Caco-2 (cell line): ENCODE data around the gene FAM169A. TPM values are rescaled to one million over a fixed set of nuclear protein-coding genes. Genes with fewer than 3 reads are reported as not detected.

Experiments
- BruUV-seq: library from RNA; stranded (reverse); fragments of 400-500 nt; replicated peaks from 2 replicates; lab custom pipeline; 2021; lab: Mats Ljungman, UMichigan
- CTCF ChIA-PET: fragments of 300-600 bp; sonication (Branson Sonifier 250); formaldehyde crosslinking; loops from one replicate; lab custom pipeline; 2022; ENCODE audit warnings: antibody characterized with exemption; lab: Charles Lee
- POLR2A ChIA-PET: fragments of 300-600 bp; sonication (Branson Sonifier 250); formaldehyde crosslinking; loops from one replicate; lab custom pipeline; 2022; ENCODE audit warnings: antibody characterized with exemption; lab: Charles Lee
- DNase-seq, 2 experiments: peaks; one replicate each; pipeline versions ENCODE4 v3.0.0 to v3.0.0-alpha.2; 2020 to 2022
- H3K27me3 ChIP-seq: replicated peaks from 2 replicates; pipeline ENCODE4 v1.6.0; 2011; ENCODE audit warnings: low read length; ENCODE audit not compliant: control insufficient read depth, insufficient read depth
- H3K36me3 ChIP-seq: 2 replicates; pipeline ENCODE4 v1.5.1; 2011; ENCODE audit warnings: low read length; ENCODE audit not compliant: control insufficient read depth, insufficient read depth
- H3K4me1 ChIP-seq: fragments of 250-450 bp; sonication (Bioruptor Pico); 2 replicates; pipeline ENCODE4 v1.5.1; 2020; ENCODE audit warnings: mild to moderate bottlenecking
- H3K4me3 ChIP-seq: 2 replicates; pipeline ENCODE4 v1.5.1; 2011; ENCODE audit warnings: low read depth, mild to moderate bottlenecking, control low read depth, low read length
- H3K9me3 ChIP-seq: fragments of 250-450 bp; sonication (Bioruptor Pico); 2 replicates; pipeline ENCODE4 v1.5.1; 2020; ENCODE audit warnings: mild to moderate bottlenecking, moderate library complexity
- H3K27ac Mint-ChIP-seq: one replicate; pipeline ENCODE4 v1.8.0; 2022; ENCODE audit warnings: mixed read lengths; ENCODE audit not compliant: unreplicated experiment
- H3K27me3 Mint-ChIP-seq: one replicate; pipeline ENCODE4 v1.8.0; 2022; ENCODE audit warnings: mixed read lengths; ENCODE audit not compliant: insufficient read depth, unreplicated experiment
- H3K36me3 Mint-ChIP-seq: one replicate; pipeline ENCODE4 v1.8.0; 2022; ENCODE audit warnings: mild to moderate bottlenecking, mixed read lengths; ENCODE audit not compliant: insufficient read depth, unreplicated experiment
- H3K4me1 Mint-ChIP-seq: one replicate; pipeline ENCODE4 v1.8.0; 2022; ENCODE audit warnings: low read depth, mixed read lengths; ENCODE audit not compliant: unreplicated experiment
- H3K4me3 Mint-ChIP-seq: one replicate; pipeline ENCODE4 v1.8.0; 2022; ENCODE audit warnings: mild to moderate bottlenecking, moderate library complexity, mixed read lengths; ENCODE audit not compliant: unreplicated experiment
- H3K9me3 Mint-ChIP-seq: one replicate; pipeline ENCODE4 v1.8.0; 2022; ENCODE audit warnings: mixed read lengths; ENCODE audit not compliant: unreplicated experiment
- CTCF ChIP-seq, 2 experiments: fragments of 200-600 bp in 1 of 2; IDR thresholded peaks; 1 replicate in 1 of 2; 2 replicates in 1 of 2; pipeline versions ENCODE4 v1.5.1 to v1.8.0; 2011 to 2022; ENCODE audit warnings: antibody characterized with exemption in 1 of 2, control low read depth in 1 of 2, inconsistent platforms in 1 of 2, low read depth in 1 of 2, low read length in 1 of 2, mild to moderate bottlenecking in 1 of 2, moderate library complexity in 1 of 2; ENCODE audit not compliant: insufficient read depth in 1 of 2, severe bottlenecking in 1 of 2, unreplicated experiment in 1 of 2
- intact Hi-C: fragments of 100-400 bp; cut with micrococcal nuclease; formaldehyde crosslinking; loops from one replicate; pipeline ENCODE4 v1.10.0; 2022; ENCODE audit not compliant: unreplicated experiment
- total RNA-seq: library from RNA; stranded (reverse); gene quantifications from 2 replicates; pipeline ENCODE4 v1.2.3, GENCODE V29; 2022

Gene FAM169A
- total RNA-seq, 1 experiment from 2014 or later = 14.4 TPM

- no peaks in the 10 kb centered on the region for H3K36me3 ChIP-seq
- TF ChIP-seq CTCF (IDR thresholded peaks at IDR 0.05; ENCODE audit: insufficient read depth in 1 of 2, low read depth in 1 of 2, low read length in 1 of 2, severe bottlenecking in 1 of 2, unreplicated experiment in 1 of 2) = no peak
- Mint-ChIP-seq H3K4me1 (no peaks in the 10 kb centered on the region), H3K9me3 (peaks cover 14% of the 10 kb centered on the region), H3K27me3 (no peaks in the 10 kb centered on the region), H3K27ac (no peak overlapping the region), H3K36me3 (no peaks in the 10 kb centered on the region), H3K4me3 (no peak overlapping the region)
- BruUV-seq = no TSS peak
- no peaks in the 10 kb centered on the region for H3K4me1 ChIP-seq
- no peaks in the 10 kb centered on the region for H3K27me3 ChIP-seq
- intact Hi-C loops = no loop called here
- peaks cover 5% of the 10 kb centered on the region; the same call in 1 of the 2 replicates for H3K9me3 ChIP-seq
- H3K4me3 ChIP-seq = no peak overlapping the region
- POLR2A ChIA-PET = no interaction called here
- CTCF ChIA-PET = no interaction called here
- no peak for DNase-seq
Observed at GRCh38 chr5:74877624-74878304, 11.6 kb upstream of the FAM169A start.

GRCh38 chr5:74875994-74876791, 10.0 kb upstream of the FAM169A start:
- no TSS peak for BruUV-seq
- Mint-ChIP-seq H3K4me3 (no peak overlapping the region), H3K9me3 (peaks cover 14% of the 10 kb centered on the region), H3K27ac (no peak overlapping the region), H3K27me3 (no peaks in the 10 kb centered on the region), H3K36me3 (no peaks in the 10 kb centered on the region), H3K4me1 (no peaks in the 10 kb centered on the region)
- H3K36me3 ChIP-seq = no peaks in the 10 kb centered on the region
- no peaks in the 10 kb centered on the region for H3K27me3 ChIP-seq
- peaks cover 5% of the 10 kb centered on the region; the same call in 1 of the 2 replicates for H3K9me3 ChIP-seq
- POLR2A ChIA-PET = no interaction called here
- CTCF ChIA-PET = no interaction called here
- H3K4me3 ChIP-seq = no peak overlapping the region
- DNase-seq = no peak
- H3K4me1 ChIP-seq = no peaks in the 10 kb centered on the region
- TF ChIP-seq CTCF (IDR thresholded peaks at IDR 0.05; ENCODE audit: insufficient read depth in 1 of 2, low read depth in 1 of 2, low read length in 1 of 2, severe bottlenecking in 1 of 2, unreplicated experiment in 1 of 2) = no peak
- intact Hi-C loops = no loop called here

GRCh38 chr5:74873525-74874249, 7.5 kb upstream of the FAM169A start:
- Mint-ChIP-seq H3K9me3 (peaks cover 14% of the 10 kb centered on the region), H3K4me1 (no peaks in the 10 kb centered on the region), H3K36me3 (no peaks in the 10 kb centered on the region), H3K27me3 (no peaks in the 10 kb centered on the region), H3K27ac (no peak overlapping the region), H3K4me3 (no peak overlapping the region)
- H3K9me3 ChIP-seq = peaks cover 5% of the 10 kb centered on the region; the same call in 1 of the 2 replicates
- intact Hi-C loops = no loop called here
- no TSS peak for BruUV-seq
- peaks cover 16% of the 10 kb centered on the region for H3K4me1 ChIP-seq
- ChIA-PET CTCF (no interaction called here), POLR2A (no interaction called here)
- H3K4me3 ChIP-seq = no peak overlapping the region
- H3K27me3 ChIP-seq = no peaks in the 10 kb centered on the region
- DNase-seq = no peak
- no peaks in the 10 kb centered on the region for H3K36me3 ChIP-seq
- TF ChIP-seq CTCF (IDR thresholded peaks at IDR 0.05; ENCODE audit: insufficient read depth in 1 of 2, low read depth in 1 of 2, low read length in 1 of 2, severe bottlenecking in 1 of 2, unreplicated experiment in 1 of 2) = no peak
